GM21447 (cell line): ENCODE results near the gene OR10AD1.
"Not testable (repeated sequence)": the region's sequence is repeated elsewhere in the genome, so short reads cannot be mapped to it uniquely, and the experiment has no call there.

ENCODE experiments used
- ATAC-seq: cut with Tn5 transposase; IDR thresholded peaks from one replicate; pipeline ENCODE4 v1.9.1; 2021; ENCODE audit not compliant: unreplicated experiment

Gene OR10AD1, protein sequence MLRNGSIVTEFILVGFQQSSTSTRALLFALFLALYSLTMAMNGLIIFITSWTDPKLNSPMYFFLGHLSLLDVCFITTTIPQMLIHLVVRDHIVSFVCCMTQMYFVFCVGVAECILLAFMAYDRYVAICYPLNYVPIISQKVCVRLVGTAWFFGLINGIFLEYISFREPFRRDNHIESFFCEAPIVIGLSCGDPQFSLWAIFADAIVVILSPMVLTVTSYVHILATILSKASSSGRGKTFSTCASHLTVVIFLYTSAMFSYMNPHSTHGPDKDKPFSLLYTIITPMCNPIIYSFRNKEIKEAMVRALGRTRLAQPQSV

DNA sequence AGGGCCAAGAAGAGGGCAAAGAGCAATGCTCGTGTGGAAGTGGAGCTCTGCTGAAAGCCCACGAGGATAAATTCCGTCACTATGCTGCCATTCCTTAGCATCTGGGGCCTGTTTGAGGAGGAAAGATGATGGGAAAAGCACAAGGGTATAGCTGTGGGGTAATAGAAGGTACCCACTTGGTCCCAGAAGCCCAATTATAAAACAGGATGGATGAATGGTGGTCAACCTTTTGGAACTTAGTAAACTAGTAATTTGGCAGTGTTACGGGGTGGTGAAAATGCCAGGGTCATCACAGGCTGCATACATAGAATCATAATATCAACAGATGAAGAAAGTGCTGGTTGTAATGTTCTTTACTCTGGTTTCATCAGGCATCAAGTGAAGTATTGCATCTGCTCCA, at the start of gene OR10AD1:
Gene OR10AD1, minus strand, starts transcription at position 101 of the 400 bp plus-strand sequence. Its CDS starts 0 bp downstream, at position 101.
- ATAC-seq, result no peak

DNA sequence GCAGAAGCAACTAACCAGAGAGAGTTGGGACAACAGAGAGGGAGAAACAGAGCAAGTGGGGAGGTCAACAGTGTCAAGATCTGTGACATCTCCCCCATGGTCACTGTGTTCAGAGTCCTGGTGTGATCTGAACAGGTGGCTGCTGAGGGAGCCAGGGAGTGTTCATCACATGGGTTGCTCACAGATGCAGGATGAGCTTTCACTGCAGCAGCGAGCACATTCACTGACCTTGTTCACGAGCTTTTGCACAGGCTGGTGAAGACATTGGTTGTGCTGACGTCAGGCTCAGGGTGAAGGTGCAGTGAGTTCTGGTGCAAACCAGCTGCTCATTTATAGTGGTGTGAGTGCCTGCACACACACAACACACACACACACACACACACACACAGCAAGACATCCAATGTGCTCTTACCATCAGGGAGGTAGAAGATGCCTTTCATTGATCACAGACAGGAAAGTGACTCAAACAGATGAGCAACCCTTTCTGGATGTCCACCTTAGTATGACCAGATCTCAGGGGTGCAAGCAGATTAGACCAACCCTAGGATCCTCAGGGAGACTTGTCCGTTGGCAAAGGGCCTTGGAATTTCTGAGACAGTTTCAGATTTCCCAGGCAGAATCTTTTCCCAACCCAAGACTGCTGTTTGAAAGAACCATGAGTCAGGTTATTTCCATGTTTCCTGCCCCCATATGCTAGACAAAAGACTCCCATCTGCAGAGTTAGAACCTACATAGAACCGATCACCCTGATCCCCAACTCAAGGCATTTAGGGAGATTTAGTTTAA, 44.3 kb upstream of the OR10AD1 start:
- ATAC-seq, result no peak

- ATAC-seq, result no peak
Measured at GRCh38 chr12:48237162-48237561, 34.1 kb upstream of the OR10AD1 start.

GRCh38 chr12:48235796-48236333, 32.8 kb upstream of the OR10AD1 start:
- no peak for ATAC-seq

GRCh38 chr12:48231169-48231958, 28.3 kb upstream of the OR10AD1 start:
- not testable (repeated sequence) for ATAC-seq

GRCh38 chr12:48224533-48224932, 21.4 kb upstream of the OR10AD1 start:
- not testable (repeated sequence) for ATAC-seq

- no peak for ATAC-seq
Measured at GRCh38 chr12:48221645-48222044, 18.6 kb upstream of the OR10AD1 start.

DNA sequence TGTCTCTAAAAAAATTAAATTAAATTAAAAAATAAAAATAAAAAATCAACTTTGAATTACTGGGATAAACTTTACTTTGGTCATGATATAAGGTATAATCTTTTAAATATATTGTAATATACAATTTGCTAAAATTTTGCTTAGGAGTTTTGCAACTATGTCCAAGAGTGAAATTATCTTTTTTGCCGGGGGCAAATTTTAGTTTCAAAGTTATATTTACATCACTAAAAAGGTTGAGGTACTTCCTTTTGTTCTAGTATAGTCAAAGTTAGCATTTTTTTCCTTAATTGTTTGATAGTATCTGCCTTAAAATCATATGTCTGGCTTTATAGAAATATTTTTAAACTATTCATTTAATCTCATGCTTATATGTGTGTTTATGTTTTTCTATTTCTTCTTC, 17.6 kb upstream of the OR10AD1 start:
- no peak for ATAC-seq

GRCh38 chr12:48219631-48220030, 16.5 kb upstream of the OR10AD1 start:
- ATAC-seq, result no peak

DNA sequence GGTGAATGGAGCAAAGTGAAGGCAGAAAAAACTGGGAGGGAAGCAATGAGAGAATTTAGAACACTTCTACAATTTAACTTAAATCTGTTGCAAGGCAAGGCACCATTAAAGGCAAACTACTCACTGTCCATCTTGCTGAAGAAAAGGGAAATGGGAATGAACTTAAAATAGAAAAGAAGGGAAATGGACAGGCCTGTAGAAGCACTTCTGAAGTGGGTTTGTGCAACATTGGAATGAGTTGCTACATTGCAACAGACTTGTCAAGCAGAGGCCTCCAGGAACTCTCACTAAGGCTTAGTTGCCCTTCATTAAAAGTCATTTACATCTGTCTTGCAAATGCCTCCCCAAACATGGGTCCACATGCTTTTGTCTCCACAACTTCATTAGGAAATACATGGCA, 13.7 kb upstream of the OR10AD1 start:
- ATAC-seq, result no peak

DNA sequence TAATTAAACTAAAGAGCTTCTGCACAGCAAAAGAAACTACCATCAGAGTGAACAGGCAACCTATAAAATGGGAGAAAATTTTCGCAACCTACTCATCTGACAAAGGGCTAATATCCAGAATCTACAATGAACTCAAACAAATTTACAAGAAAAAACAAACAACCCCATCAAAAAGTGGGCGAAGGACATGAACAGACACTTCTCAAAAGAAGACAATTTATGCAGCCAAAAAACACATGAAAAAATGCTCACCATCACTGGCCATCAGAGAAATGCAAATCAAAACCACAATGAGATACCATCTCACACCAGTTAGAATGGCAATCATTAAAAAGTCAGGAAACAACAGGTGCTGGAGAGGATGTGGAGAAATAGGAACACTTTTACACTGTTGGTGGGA, 6.4 kb upstream of the OR10AD1 start:
- not testable (repeated sequence) for ATAC-seq

GRCh38 chr12:48202766-48203165, 326 bp downstream of the OR10AD1 start:
- no peak for ATAC-seq

GRCh38 chr12:48201516-48201915, 1.6 kb downstream of the OR10AD1 start:
- ATAC-seq, result no peak

DNA sequence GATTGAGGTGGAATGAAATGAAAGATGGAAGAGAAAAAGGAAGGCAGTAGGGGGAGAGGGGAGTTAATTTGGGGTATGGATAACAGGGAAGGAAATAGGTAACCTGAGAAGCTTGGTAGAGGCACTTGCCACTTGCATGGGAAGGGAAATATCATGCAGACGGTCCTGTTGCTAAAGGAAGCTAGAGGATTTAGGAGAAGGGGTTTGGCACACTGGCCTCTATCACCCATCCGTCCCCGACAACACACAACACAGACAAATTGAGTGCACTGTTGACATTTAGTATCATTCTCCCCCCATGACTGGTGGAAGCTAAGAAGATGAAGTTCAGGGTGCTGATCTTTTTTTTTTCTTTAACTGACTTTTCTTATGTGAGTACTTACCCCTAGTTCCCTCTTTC, 2.0 kb downstream of the OR10AD1 start:
- no peak for ATAC-seq

- ATAC-seq, result no peak
Measured at GRCh38 chr12:48199774-48200221, 3.3 kb downstream of the OR10AD1 start.

DNA sequence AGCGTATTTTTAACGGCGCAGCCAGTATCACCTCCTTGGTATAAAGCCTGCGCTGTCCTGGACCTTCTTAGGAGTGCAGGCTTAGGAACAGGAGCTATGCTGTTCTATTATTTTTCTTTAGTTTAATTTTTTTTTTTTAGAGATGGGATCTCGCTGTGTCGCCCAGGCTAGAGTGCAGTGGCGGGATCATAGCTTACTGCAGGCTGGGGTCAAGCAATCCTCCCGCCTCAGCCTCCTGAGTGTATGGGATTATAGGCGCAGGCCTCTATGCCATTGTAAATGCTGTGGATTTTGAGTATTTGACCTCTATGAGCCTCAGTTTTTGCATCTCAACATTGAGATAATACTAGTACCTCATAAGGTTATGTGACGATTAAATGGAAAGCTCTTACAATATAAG, 4.1 kb downstream of the OR10AD1 start:
- ATAC-seq, result no peak

DNA sequence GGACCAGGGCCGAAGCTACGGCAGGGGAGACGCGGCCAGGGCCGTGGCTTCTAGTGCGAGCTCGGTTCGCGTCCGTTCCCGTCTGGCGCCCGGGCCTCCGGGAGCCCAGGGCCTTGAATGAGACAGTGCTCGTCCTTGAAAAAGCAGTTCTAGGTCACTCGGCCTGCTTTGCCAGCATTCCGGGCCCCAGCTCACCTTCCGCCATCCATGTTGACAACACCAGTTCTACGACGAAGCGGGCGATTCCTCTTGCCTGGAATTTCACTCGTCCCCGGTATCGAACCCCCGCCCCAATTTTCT, 4.5 kb downstream of the OR10AD1 start:
- peak; percentile 8 for ATAC-seq

DNA sequence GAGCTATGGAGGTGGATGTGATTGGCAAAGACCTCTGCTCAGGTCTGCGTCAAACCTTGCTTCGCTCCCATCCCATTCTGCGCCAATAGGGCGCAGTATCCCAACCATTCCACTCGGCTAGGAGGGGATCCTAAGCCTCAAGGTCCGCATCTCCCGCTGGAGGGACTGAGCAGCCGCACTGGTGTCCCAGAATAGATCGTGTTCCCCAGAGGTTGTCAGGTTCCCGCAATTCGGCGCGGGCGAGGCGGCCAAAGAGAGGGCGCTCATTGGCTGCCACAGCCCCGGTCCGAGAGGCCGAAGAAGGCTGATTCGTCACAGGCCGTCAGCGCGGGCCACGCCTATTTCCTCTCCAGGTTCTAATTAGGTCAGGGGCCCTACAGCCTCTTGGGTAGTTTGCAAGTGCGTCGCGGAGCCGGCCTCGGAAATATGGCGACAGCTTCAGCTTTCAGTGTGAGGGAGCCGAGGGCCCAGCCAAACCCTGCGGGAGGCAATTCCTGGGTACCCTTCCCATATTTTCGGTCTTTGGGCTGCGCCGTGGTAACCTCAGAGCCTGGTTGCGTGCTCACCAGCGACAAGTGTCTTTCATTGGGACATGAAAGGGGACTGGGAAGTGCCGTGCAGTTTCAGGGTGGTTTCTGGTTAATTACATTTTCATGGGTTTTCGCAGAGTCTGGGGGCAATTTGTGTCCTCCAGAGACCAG, 5.0 kb downstream of the OR10AD1 start:
- peak; percentile 100 for ATAC-seq

- ATAC-seq, result peak; percentile 17
Measured at GRCh38 chr12:48197549-48197970, 5.5 kb downstream of the OR10AD1 start.

DNA sequence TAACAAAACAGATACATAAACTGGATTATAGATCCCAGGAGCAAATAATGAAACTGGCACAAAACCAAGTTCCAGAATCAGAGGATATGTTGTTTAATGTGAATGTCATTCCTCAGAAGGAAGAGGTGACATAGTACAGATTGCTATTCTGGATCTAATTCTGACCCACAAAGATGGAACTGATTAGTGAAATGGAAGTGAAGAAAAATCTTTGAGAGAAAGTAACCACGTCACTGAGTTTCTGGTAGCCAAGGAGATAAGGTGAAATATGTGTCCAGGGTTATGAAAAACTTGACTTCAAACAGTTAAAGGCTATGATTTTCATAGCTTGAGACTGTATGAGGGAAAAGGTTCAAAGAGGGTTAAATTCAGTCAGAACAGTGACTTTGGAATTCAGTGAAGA, 8.3 kb downstream of the OR10AD1 start:
- no peak for ATAC-seq

DNA sequence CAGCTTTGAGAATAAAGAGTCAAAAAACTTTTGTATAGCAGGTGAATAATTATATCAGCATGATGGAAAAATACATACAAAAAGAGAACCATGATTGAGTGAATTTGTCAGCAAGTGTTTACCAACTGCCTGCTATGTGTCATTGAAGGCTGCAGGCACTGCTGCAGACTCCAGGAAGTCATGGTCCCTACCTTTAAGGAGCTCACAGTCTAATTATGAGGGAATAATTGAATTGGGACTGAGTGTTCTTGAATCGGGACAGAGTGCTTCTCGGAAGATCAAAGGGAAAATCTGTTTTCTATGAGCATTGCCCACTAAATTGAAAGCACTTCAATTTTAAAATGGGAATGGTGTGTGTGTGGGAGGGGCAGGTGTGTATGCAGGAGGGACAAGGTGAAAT, 9.5 kb downstream of the OR10AD1 start:
- no peak for ATAC-seq
